Astrocyte (in vitro differentiated cells and primary cell): ENCODE measurements around the gene S100A14.

Experiments used
- EZH2 ChIP-seq: IDR thresholded peaks from 2 replicates; pipeline ENCODE4 v1.6.1; 2012; ENCODE audit warnings: mild to moderate bottlenecking, low read length, inconsistent platforms; ENCODE audit not compliant: insufficient read depth
- TF ChIP-seq, protein P1 (sequence below): IDR thresholded peaks from 2 replicates; pipeline ENCODE4 v1.5.1; 2011; ENCODE audit warnings: low read depth, mild to moderate bottlenecking, inconsistent platforms, low read length, moderate library complexity; ENCODE audit not compliant: insufficient read depth

GRCh38 chr1:153628638-153629342, 12.7 kb upstream of the S100A14 start:
- TF ChIP-seq, protein P1, sequence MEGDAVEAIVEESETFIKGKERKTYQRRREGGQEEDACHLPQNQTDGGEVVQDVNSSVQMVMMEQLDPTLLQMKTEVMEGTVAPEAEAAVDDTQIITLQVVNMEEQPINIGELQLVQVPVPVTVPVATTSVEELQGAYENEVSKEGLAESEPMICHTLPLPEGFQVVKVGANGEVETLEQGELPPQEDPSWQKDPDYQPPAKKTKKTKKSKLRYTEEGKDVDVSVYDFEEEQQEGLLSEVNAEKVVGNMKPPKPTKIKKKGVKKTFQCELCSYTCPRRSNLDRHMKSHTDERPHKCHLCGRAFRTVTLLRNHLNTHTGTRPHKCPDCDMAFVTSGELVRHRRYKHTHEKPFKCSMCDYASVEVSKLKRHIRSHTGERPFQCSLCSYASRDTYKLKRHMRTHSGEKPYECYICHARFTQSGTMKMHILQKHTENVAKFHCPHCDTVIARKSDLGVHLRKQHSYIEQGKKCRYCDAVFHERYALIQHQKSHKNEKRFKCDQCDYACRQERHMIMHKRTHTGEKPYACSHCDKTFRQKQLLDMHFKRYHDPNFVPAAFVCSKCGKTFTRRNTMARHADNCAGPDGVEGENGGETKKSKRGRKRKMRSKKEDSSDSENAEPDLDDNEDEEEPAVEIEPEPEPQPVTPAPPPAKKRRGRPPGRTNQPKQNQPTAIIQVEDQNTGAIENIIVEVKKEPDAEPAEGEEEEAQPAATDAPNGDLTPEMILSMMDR: no peak
- TF ChIP-seq EZH2: no peak
